Activated T-cell treated with anti-CD3 and anti-CD28 coated beads, Interleukin-2, amount 50 U/mL, for 24 hours (primary cell): ENCODE results near the gene PASK.

ENCODE experiments used
- DNase-seq: peaks from one replicate; pipeline ENCODE4 v3.0.0-alpha.2; 2020
- H3K27ac Mint-ChIP-seq: 2 replicates; pipeline ENCODE4 v1.8.0; 2020; ENCODE audit warnings: mild to moderate bottlenecking, mixed read lengths
- H3K27me3 Mint-ChIP-seq: 2 replicates; pipeline ENCODE4 v1.8.0; 2020; ENCODE audit warnings: mixed read lengths
- H3K36me3 Mint-ChIP-seq: 2 replicates; pipeline ENCODE4 v1.8.0; 2020; ENCODE audit warnings: low read depth, mixed read lengths
- H3K4me1 Mint-ChIP-seq: 2 replicates; pipeline ENCODE4 v1.8.0; 2020; ENCODE audit warnings: low read depth, mixed read lengths
- H3K4me3 Mint-ChIP-seq: 2 replicates; pipeline ENCODE4 v1.8.0; 2020; ENCODE audit warnings: mild to moderate bottlenecking, moderate library complexity, mixed read lengths
- H3K9me3 Mint-ChIP-seq: 2 replicates; pipeline ENCODE4 v1.8.0; 2020; ENCODE audit warnings: mixed read lengths

The PASK gene

DNA sequence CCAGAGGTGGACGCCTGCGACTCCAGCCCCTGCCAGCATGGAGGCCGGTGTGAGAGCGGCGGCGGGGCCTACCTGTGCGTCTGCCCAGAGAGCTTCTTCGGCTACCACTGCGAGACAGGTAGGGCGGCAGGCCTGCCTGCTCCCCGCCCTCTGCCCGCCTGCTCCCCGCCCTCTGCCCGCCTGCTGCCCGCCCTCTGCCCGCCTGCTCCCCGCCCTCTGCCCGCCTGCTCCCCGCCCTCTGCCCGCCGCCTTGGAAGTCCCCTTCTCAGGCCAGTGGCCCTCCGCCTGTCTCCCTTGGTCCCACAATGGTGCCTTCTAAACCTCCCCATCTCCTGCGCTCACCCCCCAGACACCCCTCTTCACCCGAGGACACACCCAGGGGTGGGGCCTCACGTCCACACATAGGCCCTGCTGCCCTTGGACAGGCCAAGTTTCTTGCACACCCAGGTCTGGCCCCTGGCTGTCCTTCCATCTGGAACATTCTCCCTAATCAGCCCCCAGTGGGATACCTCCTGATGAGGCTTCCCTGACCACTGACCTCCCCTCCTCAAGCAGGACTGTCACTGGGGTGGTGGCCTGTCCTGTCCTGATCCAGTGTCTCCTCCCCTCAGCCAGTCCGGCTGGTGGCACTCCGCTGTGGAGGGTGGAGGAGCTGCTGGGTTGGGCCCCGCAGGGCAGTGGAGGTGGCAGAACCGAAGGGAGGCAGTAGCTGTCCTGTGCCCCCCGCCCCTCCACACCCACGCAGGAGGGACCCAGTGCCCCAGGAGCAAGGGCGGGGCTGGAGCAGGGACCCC is 85.1 kb downstream of the PASK start:
- DNase-seq: peak; percentile 73
- Mint-ChIP-seq H3K27ac (peak overlapping the region; percentile 52), H3K27me3 (no peaks in the 10 kb centered on the region), H3K36me3 (no peaks in the 10 kb centered on the region), H3K9me3 (no peaks in the 10 kb centered on the region), H3K4me3 (peak overlapping the region; percentile 16), H3K4me1 (peaks cover 5% of the 10 kb centered on the region)

DNA sequence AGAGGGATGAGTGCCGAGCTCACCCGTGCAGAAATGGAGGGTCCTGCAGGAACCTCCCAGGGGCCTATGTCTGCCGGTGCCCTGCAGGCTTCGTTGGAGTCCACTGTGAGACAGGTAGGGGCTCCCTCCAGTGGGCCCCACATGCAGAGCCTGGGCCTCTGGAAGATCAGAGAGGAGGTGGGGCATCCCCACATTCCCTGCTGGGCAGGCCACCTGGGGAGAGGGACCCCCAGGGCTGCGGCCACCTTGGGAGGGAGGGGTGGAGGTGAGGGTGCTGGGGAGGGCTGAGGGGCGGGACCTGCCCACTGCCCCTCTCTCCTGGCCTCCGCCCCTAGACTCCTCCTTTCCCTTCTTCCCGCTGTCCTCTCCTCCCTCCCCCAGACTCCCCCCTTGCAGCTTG is 85.7 kb downstream of the PASK start:
- no peak overlapping the region for H3K27ac Mint-ChIP-seq
- H3K36me3 Mint-ChIP-seq: no peaks in the 10 kb centered on the region
- no peaks in the 10 kb centered on the region for H3K27me3 Mint-ChIP-seq
- DNase-seq: peak; percentile 28
- peaks cover 5% of the 10 kb centered on the region for H3K4me1 Mint-ChIP-seq
- H3K4me3 Mint-ChIP-seq: no peak overlapping the region
- H3K9me3 Mint-ChIP-seq: no peaks in the 10 kb centered on the region

DNA sequence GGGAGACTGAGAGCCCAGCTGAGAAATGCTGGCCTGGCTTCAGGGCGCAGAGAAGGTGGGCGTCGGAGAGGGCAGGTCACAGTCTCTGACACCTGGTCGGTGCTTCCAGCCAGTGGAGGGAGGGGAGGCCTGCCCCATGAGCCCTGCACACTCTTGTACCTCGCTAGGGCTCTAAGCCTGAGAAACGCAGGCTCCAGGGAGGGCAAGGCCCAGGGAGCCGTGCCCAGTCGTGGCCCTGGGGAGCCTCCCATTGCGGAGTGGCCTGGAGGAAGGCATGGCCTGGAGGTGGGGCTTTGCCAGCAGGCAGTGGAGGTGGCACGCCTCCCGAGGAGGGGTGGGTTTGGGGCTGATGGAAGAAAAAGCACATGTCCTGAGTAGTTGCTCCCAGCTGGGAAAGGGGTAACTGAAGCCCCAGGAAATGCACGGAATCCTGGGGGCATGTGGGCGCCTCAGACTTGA is 86.2 kb downstream of the PASK start:
- Mint-ChIP-seq H3K36me3 (no peaks in the 10 kb centered on the region), H3K27me3 (no peaks in the 10 kb centered on the region), H3K4me3 (no peak overlapping the region), H3K9me3 (no peaks in the 10 kb centered on the region), H3K27ac (no peak overlapping the region), H3K4me1 (peaks cover 5% of the 10 kb centered on the region)
- no peak for DNase-seq

GRCh38 chr2:241062389-241063092 is 86.7 kb downstream of the PASK start:
- no peak overlapping the region for H3K27ac Mint-ChIP-seq
- no peaks in the 10 kb centered on the region for H3K9me3 Mint-ChIP-seq
- H3K4me3 Mint-ChIP-seq: no peak overlapping the region
- DNase-seq: no peak
- H3K36me3 Mint-ChIP-seq: no peaks in the 10 kb centered on the region
- H3K4me1 Mint-ChIP-seq: peaks cover 8% of the 10 kb centered on the region
- no peaks in the 10 kb centered on the region for H3K27me3 Mint-ChIP-seq

DNA sequence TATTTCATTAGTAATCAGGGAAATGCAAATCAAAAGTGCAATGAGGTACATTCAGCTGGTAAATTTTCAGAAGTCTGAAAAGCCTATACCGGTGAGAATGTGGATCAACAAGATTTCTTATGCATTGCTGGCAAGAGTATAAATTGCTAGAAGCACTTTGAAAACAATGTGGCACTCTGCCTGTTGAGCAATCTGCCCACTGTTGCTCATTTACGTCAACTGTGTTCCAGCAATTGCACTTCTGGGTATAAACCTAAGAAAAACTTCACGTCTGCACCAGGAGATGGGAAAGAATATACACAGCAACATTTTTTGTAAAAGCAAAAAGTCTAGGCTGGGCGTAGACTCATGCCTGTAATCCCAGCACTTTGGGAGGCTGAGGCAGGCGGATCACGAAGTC is 88.0 kb downstream of the PASK start:
- peaks cover 8% of the 10 kb centered on the region for H3K4me1 Mint-ChIP-seq
- no peaks in the 10 kb centered on the region for H3K27me3 Mint-ChIP-seq
- H3K4me3 Mint-ChIP-seq: no peak overlapping the region
- H3K27ac Mint-ChIP-seq: no peak overlapping the region
- no peaks in the 10 kb centered on the region for H3K36me3 Mint-ChIP-seq
- H3K9me3 Mint-ChIP-seq: no peaks in the 10 kb centered on the region
- no peak for DNase-seq
